ENCODE results near the gene NDUFS8. TPM values are rescaled to one million over a fixed set of nuclear protein-coding genes. Genes with fewer than 3 reads are reported as not detected.

The NDUFS8 gene
- total and polyA plus RNA-seq, 2 of the 13 experiments (the other 11 are each of a cell fraction or from before 2014, with no cell fraction given), result 96.7 to 158 TPM

- TF ChIP-seq, protein P1, sequence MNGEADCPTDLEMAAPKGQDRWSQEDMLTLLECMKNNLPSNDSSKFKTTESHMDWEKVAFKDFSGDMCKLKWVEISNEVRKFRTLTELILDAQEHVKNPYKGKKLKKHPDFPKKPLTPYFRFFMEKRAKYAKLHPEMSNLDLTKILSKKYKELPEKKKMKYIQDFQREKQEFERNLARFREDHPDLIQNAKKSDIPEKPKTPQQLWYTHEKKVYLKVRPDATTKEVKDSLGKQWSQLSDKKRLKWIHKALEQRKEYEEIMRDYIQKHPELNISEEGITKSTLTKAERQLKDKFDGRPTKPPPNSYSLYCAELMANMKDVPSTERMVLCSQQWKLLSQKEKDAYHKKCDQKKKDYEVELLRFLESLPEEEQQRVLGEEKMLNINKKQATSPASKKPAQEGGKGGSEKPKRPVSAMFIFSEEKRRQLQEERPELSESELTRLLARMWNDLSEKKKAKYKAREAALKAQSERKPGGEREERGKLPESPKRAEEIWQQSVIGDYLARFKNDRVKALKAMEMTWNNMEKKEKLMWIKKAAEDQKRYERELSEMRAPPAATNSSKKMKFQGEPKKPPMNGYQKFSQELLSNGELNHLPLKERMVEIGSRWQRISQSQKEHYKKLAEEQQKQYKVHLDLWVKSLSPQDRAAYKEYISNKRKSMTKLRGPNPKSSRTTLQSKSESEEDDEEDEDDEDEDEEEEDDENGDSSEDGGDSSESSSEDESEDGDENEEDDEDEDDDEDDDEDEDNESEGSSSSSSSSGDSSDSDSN (CRISPR knock-in tag; IDR thresholded peaks at IDR 0.05), result peak; percentile 95
- TF ChIP-seq ZSCAN31 (CRISPR knock-in tag; IDR thresholded peaks at IDR 0.05; ENCODE audit: low read depth) (peak; percentile 47; the same call in 1 of the 2 replicates), JUND (CRISPR knock-in tag; IDR thresholded peaks at IDR 0.05) (no peak; the same call in 1 of the 2 replicates), CREB1 (IDR thresholded peaks at IDR 0.05) (no peak), CREB1 (CRISPR knock-in tag; IDR thresholded peaks at IDR 0.05) (no peak), ZNF777 (CRISPR knock-in tag; IDR thresholded peaks at IDR 0.05) (peak; percentile 29; the same call in 1 of the 2 replicates), ZNF607 (CRISPR knock-in tag; IDR thresholded peaks at IDR 0.05; ENCODE audit: borderline replicate concordance) (peak; percentile 78), THYN1 (CRISPR knock-in tag; IDR thresholded peaks at IDR 0.05; ENCODE audit: borderline replicate concordance, low read depth) (no peak), ZNF879 (CRISPR knock-in tag; IDR thresholded peaks at IDR 0.05) (0 out of 2 replicates have a peak, but pooled peaks have one; percentile 60), PITX1 (CRISPR knock-in tag; IDR thresholded peaks at IDR 0.05) (peak; percentile 43), SOX5 (CRISPR knock-in tag; IDR thresholded peaks at IDR 0.05; ENCODE audit: borderline replicate concordance) (peak; percentile 86), SIX1 (CRISPR knock-in tag; IDR thresholded peaks at IDR 0.05; ENCODE audit: borderline replicate concordance) (no peak), HNF1B (CRISPR knock-in tag; IDR thresholded peaks at IDR 0.05) (peak; percentile 66; the same call in 1 of the 2 replicates), HIVEP1 (CRISPR knock-in tag; IDR thresholded peaks at IDR 0.05) (peak; percentile 57), ZNF251 (CRISPR knock-in tag; IDR thresholded peaks at IDR 0.05) (no peak), ZNF713 (CRISPR knock-in tag; IDR thresholded peaks at IDR 0.05) (no peak), ZNF724P (CRISPR knock-in tag; IDR thresholded peaks at IDR 0.05; ENCODE audit: borderline replicate concordance) (no peak; the same call in 1 of the 2 replicates), DMAP1 (CRISPR knock-in tag; IDR thresholded peaks at IDR 0.05) (peak; percentile 54), ZNF790 (CRISPR knock-in tag; IDR thresholded peaks at IDR 0.05; ENCODE audit: borderline replicate concordance) (0 out of 2 replicates have a peak, but pooled peaks have one; percentile 66)
- TF ChIP-seq, protein P2, sequence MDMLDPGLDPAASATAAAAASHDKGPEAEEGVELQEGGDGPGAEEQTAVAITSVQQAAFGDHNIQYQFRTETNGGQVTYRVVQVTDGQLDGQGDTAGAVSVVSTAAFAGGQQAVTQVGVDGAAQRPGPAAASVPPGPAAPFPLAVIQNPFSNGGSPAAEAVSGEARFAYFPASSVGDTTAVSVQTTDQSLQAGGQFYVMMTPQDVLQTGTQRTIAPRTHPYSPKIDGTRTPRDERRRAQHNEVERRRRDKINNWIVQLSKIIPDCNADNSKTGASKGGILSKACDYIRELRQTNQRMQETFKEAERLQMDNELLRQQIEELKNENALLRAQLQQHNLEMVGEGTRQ (IDR thresholded peaks at IDR 0.05; ENCODE audit: low read depth, low read length), result peak; percentile 21; the same call in 1 of the 2 replicates
- TF ChIP-seq, protein P2 (CRISPR knock-in tag; IDR thresholded peaks at IDR 0.05; ENCODE audit: borderline replicate concordance), result peak; percentile 82
- TF ChIP-seq, protein P3, sequence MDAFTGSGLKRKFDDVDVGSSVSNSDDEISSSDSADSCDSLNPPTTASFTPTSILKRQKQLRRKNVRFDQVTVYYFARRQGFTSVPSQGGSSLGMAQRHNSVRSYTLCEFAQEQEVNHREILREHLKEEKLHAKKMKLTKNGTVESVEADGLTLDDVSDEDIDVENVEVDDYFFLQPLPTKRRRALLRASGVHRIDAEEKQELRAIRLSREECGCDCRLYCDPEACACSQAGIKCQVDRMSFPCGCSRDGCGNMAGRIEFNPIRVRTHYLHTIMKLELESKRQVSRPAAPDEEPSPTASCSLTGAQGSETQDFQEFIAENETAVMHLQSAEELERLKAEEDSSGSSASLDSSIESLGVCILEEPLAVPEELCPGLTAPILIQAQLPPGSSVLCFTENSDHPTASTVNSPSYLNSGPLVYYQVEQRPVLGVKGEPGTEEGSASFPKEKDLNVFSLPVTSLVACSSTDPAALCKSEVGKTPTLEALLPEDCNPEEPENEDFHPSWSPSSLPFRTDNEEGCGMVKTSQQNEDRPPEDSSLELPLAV (CRISPR knock-in tag; conservative IDR thresholded peaks at IDR 0.05; ENCODE audit: low read depth), result no peak
Observed at GRCh38 chr11:68016904-68017817, 13.3 kb upstream of the NDUFS8 start (continued).
